Adrenal gland (tissue), 19 donors: Measurements from ENCODE around the gene COQ7. TPM values are rescaled to one million over a fixed set of nuclear protein-coding genes. Genes with fewer than 3 reads are reported as not detected.
A peak's percentile ranks its signal among the peaks of the same experiment; 100 is the strongest.

Experiments
- DNase-seq, 7 donors: peaks; one replicate each; pipeline ENCODE4 v3.0.0-alpha.2; 2019 to 2020
- H3K27ac ChIP-seq, 5 donors: fragments of 200-600 bp; sonication (generic) in 4 of 5; 1 replicate in 3 of 5; 2 replicates in 2 of 5; pipeline versions ENCODE4 v1.5.1 to v1.8.0; 2016 to 2020; ENCODE audit warnings: mild to moderate bottlenecking in 1 of 5
- H3K27me3 ChIP-seq: fragments of 200-600 bp; 2 replicates; pipeline ENCODE4 v1.8.0; 2021
- H3K36me3 ChIP-seq, 2 donors: fragments of 200-600 bp; replicated peaks in 1 of 2; 1 replicate in 1 of 2; 2 replicates in 1 of 2; pipeline versions ENCODE4 v1.5.1 to v1.8.0; 2018 to 2022
- H3K4me1 ChIP-seq, 2 donors: fragments of 200-600 bp; replicated peaks in 1 of 2; 1 replicate in 1 of 2; 2 replicates in 1 of 2; pipeline versions ENCODE4 v1.5.1 to v1.8.0; 2018 to 2021
- H3K4me3 ChIP-seq, 4 donors: fragments of 200-600 bp; sonication (generic) in 3 of 4; one replicate each; pipeline ENCODE4 v1.5.1; 2016 to 2018
- H3K9me3 ChIP-seq, 3 donors: fragments of 200-600 bp; sonication (generic) in 1 of 3; replicated peaks in 1 of 3; 1 replicate in 2 of 3; 2 replicates in 1 of 3; pipeline versions ENCODE4 v1.5.1 to v1.8.0; 2016 to 2021
- POLR2A ChIP-seq, 2 donors: fragments of 450-650 bp; IDR thresholded peaks; one replicate each; pipeline ENCODE4 v1.6.1; 2017; ENCODE audit warnings: antibody characterized with exemption in 2 of 2, mild to moderate bottlenecking in 2 of 2, moderate library complexity in 1 of 2
- WGBS, 4 donors: extraction: QIAGEN DNeasy Blood & Tissue Kit in 2 of 4; methylation state at CpG; one replicate each; pipeline versions ENCODE4 v1.1.5 to v1.1.7; 2013 to 2017; 5-methylcytosine and 5-hydroxymethylcytosine counted together
- intact Hi-C, 2 donors: fragments of 100-400 bp; cut with DNase I; formaldehyde crosslinking; loops; one replicate each; pipeline versions ENCODE4 v1.14.1 to v1.15.0; 2022 to 2023
- long read RNA-seq, 10 donors: library from polyadenylated mRNA in 3 of 10; unstranded in 2 of 10; stranded (forward) in 1 of 10; transcript quantifications; one replicate each; pipeline ENCODE4 v2.0.0 and lab custom pipeline, GENCODE V29; 2021 to 2026
- polyA plus RNA-seq, 3 donors: library from polyadenylated mRNA; stranded (reverse); fragments of 200-250 nt in 2 of 3; fragments of 350-450 nt in 1 of 3; fragmentation: Illumina TruSeq in 1 of 3; extraction: RNeasy Lipid Tissue Mini Kit (QIAGEN cat#74804) in 1 of 3; gene quantifications; one replicate each; pipeline ENCODE4 v1.2.3, GENCODE V29; 2013 to 2014
- total RNA-seq, 9 donors: library from RNA; depleted of rRNA in 4 of 9; stranded (reverse); fragments of >200 nt in 4 of 9; fragments of 120-200 nt in 1 of 9; fragmentation: NEBNext Ultra II Directional in 1 of 9; extraction: Animal tissue kit (Norgen Biotek cat#: 25700) in 1 of 9; gene quantifications; one replicate each; pipeline versions ENCODE4 v1.1.0 to v1.2.4, GENCODE V29; 2013 to 2023
- TF ChIP-seq, protein P1 (sequence below), 6 experiments: fragments of 450-650 bp in 4 of 6; fragments of 200-600 bp in 2 of 6; sonication (generic) in 1 of 6; IDR thresholded peaks; 1 replicate in 5 of 6; 2 replicates in 1 of 6; pipeline versions ENCODE4 v1.5.1 to v1.8.0; 2016 to 2021; ENCODE audit warnings: antibody characterized with exemption in 6 of 6, mild to moderate bottlenecking in 2 of 6, moderate library complexity in 1 of 6
- donor health status: healthy with polysubstance abuse.
- donor health status: Bipolar disorder and iron deficiency.
- donor health status: DM: yes; HTN: yes; CAD: no.
- donor health status: DM: no; HTN: no; CAD: no.
- donor health status: DM: no; HTN: no; CAD: no.
- donor health status: DM: yes; HTN: yes; CAD: no.

Gene COQ7
- total RNA-seq = 10 to 100 TPM; 15.7 to 41.8 (median 28.9) TPM
- 10 to 100 TPM; 14.9 to 23.0 (median 16.2) TPM for polyA plus RNA-seq
- long read RNA-seq, donor 1, transcript COQ7-201 (6 exons, 2,657 nt) = major isoform, 9 of 13 reads
- long read RNA-seq, donor 1, partial matches to known transcripts = 0 of 13 reads
- long read RNA-seq, donor 1, other reads (novel, unspliced or antisense) = 0 of 13 reads
- long read RNA-seq, donor 2, partial matches to known transcripts = 0 of 3 reads
- long read RNA-seq, donor 2, other reads (novel, unspliced or antisense) = 0 of 3 reads
- long read RNA-seq, donor 3, transcript COQ7-201 (6 exons, 2,657 nt) = major isoform, 5 of 7 reads
- long read RNA-seq, donor 3, partial matches to known transcripts = 0 of 7 reads
- long read RNA-seq, donor 3, other reads (novel, unspliced or antisense) = 0 of 7 reads
- long read RNA-seq, donor 4, transcript COQ7-201 (6 exons, 2,657 nt) = major isoform, 5 of 10 reads
- long read RNA-seq, donor 4, partial matches to known transcripts = 1 of 10 reads
- long read RNA-seq, donor 4, other reads (novel, unspliced or antisense) = 4 of 10 reads
- long read RNA-seq, donor 5, transcript COQ7-201 (6 exons, 2,657 nt) = major isoform, 10 of 18 reads
- long read RNA-seq, donor 5, partial matches to known transcripts = 0 of 18 reads
- long read RNA-seq, donor 5, other reads (novel, unspliced or antisense) = 5 of 18 reads
- long read RNA-seq, donor 6, partial matches to known transcripts = 1 of 6 reads
- long read RNA-seq, donor 6, other reads (novel, unspliced or antisense) = 3 of 6 reads
- long read RNA-seq, donor 7, transcript COQ7-201 (6 exons, 2,657 nt) = major isoform, 7 of 7 reads
- long read RNA-seq, donor 7, partial matches to known transcripts = 0 of 7 reads
- long read RNA-seq, donor 7, other reads (novel, unspliced or antisense) = 0 of 7 reads
- long read RNA-seq, donor 8, partial matches to known transcripts = 0 of 8 reads
- long read RNA-seq, donor 8, other reads (novel, unspliced or antisense) = 0 of 8 reads
- long read RNA-seq, donor 9, transcript COQ7-201 (6 exons, 2,657 nt) = major isoform, 7 of 9 reads
- long read RNA-seq, donor 9, partial matches to known transcripts = 0 of 9 reads
- long read RNA-seq, donor 9, other reads (novel, unspliced or antisense) = 0 of 9 reads
- long read RNA-seq, donor 10, partial matches to known transcripts = 0 of 2 reads
- long read RNA-seq, donor 10, other reads (novel, unspliced or antisense) = 0 of 2 reads

DNA sequence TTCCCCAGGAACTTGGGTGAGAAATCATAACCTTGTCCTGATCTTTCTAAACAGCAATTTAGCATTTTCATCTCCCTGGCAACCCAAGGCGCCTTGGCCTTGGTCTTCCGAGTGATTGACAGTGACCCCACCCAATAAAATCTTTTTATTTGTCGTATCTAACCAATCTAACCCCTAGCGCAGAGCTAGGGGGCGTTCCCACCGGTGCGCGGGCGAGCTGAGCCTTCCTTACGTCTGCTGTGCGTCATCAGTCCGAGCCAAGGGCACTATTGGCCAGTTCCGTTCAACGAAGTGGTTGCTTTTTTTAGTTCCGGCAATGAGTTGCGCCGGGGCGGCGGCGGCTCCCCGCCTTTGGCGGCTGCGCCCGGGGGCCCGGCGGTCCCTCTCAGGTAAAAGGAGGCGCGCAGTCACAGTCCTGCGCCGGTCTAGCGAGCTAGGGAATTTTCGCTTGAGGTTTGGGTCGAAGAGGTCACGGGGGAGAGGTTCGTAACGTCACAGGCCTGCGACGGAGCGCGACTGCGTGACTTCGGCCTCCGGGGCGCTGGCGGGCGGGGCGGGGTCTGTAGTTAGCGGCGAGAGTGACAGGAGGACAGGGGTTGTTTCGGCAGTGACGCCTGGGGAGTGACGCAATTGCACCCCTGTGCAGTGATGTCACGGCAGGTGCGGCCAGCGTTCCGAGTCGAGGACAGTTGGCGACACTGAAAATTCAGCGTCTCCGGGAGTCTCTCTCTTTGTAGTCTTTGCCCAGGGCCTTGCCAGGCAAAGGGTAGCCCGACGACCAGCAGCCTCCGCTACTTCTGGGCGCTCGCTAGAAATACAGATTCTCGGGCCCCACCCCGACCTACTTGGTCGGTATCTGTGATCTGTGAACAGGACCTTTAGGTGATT lies at the start of gene COQ7:
Gene COQ7, plus strand, starts transcription at position 266 of the 888 bp plus-strand sequence. Its CDS starts 51 bp downstream, at position 317.
- Histone ChIP-seq H3K4me3 (peak within 1 kb of the TSS; percentile 79 to 88 (median 82)), H3K4me1 (peaks cover 13 to 15% of the 10 kb centered on the region in 2 donors), H3K9me3 (no peaks in the 10 kb centered on the region), H3K36me3 (peaks cover 0 to 4% of the 10 kb centered on the region in 2 donors), H3K27me3 (no peaks in the 10 kb centered on the region), H3K27ac (peak within 1 kb of the TSS; percentile 99)
- 0 to 1% (median 0%) methylated on average over 16 to 68 of the region's 68 CpGs for WGBS, 4 donors
- peak; percentile 98 to 99 (median 99) for DNase-seq
- peak; percentile 36 to 70 for TF ChIP-seq POLR2A (IDR thresholded peaks at IDR 0.05)
- TF ChIP-seq, protein P1, sequence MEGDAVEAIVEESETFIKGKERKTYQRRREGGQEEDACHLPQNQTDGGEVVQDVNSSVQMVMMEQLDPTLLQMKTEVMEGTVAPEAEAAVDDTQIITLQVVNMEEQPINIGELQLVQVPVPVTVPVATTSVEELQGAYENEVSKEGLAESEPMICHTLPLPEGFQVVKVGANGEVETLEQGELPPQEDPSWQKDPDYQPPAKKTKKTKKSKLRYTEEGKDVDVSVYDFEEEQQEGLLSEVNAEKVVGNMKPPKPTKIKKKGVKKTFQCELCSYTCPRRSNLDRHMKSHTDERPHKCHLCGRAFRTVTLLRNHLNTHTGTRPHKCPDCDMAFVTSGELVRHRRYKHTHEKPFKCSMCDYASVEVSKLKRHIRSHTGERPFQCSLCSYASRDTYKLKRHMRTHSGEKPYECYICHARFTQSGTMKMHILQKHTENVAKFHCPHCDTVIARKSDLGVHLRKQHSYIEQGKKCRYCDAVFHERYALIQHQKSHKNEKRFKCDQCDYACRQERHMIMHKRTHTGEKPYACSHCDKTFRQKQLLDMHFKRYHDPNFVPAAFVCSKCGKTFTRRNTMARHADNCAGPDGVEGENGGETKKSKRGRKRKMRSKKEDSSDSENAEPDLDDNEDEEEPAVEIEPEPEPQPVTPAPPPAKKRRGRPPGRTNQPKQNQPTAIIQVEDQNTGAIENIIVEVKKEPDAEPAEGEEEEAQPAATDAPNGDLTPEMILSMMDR (IDR thresholded peaks at IDR 0.05) = peak in 1 of 6 experiments; percentile 12
- intact Hi-C loops = no loop called here

DNA sequence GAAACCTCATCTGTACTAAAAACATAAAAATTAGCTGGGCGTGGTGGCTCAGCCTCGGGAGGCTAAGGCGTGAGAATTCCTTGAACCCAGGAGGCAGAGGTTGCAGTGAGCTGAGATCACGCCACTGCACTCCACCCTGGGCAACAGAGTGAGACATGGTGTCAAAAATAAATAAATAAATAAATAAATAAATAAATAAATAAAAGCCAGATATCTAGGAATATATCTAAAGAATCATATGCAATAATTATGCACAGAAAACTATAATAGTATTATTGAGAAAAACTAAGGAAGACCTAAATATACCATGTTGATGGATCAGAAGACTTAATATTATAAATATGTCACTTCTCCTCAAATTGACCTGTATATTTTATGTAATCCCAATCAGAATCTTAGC lies 46.7 kb upstream of the COQ7 start:
- 81 to 88% (median 87%) methylated on average over 4 of the region's 4 CpGs for WGBS, 4 donors

DNA sequence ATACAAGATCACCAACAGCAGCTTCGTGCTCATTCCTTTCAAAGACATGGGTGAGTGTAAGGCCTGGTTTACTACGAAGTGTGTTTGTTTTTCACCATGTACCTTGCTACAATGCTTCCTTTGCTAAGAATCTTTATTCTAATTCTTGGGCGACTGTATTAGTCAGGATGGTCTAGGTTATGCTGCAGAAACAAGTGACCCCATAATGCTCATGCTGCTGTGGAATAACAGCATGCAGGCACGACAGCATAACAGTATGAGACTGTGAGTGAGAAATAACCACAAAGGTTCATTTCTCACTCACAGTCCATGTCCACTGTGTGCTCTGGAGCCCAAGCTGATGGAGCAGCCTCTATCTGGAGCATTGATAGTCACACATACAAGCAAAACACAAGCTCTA lies 45.7 kb upstream of the COQ7 start:
- Histone ChIP-seq H3K9me3 (no peaks in the 10 kb centered on the region), H3K27ac (no peak overlapping the region), H3K4me1 (no peaks in the 10 kb centered on the region), H3K4me3 (no peak overlapping the region), H3K27me3 (no peaks in the 10 kb centered on the region), H3K36me3 (no peaks in the 10 kb centered on the region)
- intact Hi-C loops = no loop called here
- TF ChIP-seq, protein P1 (IDR thresholded peaks at IDR 0.05) = no peak
- TF ChIP-seq POLR2A (IDR thresholded peaks at IDR 0.05) = no peak
- no peak for DNase-seq
- 80 to 84% (median 82%) methylated on average over 4 of the region's 4 CpGs for WGBS, 4 donors

More for the DNA sequence above, 46.7 kb upstream of the COQ7 start:
- H3K4me1 ChIP-seq = no peaks in the 10 kb centered on the region
- no peak overlapping the region for H3K27ac ChIP-seq
- intact Hi-C loops = no loop called here
- H3K4me3 ChIP-seq = no peak overlapping the region
- DNase-seq = no peak
- H3K36me3 ChIP-seq = no peaks in the 10 kb centered on the region
- H3K27me3 ChIP-seq = no peaks in the 10 kb centered on the region
- TF ChIP-seq, protein P1 (IDR thresholded peaks at IDR 0.05) = no peak
- TF ChIP-seq POLR2A (IDR thresholded peaks at IDR 0.05) = no peak
- no peaks in the 10 kb centered on the region for H3K9me3 ChIP-seq
